Stimulated activated naive B cell treated with anti-CD40 and anti-IgM and Interleukin-4, amounts not matched to agents 10 μg/mL and 1 μg/mL and 100 μg/mL, for 72 hours (primary cell): ENCODE results near the gene SPTA1.

Experiments used
- ATAC-seq, 2 donors: fragments of 150-1000 bp; cut with Tn5 transposase; replicated peaks; 2 replicates each; pipeline ENCODE4 v1.10.0; 2021; ENCODE audit warnings: moderate library complexity in 1 of 2
- DNase-seq: peaks from one replicate; pipeline ENCODE4 v3.0.0; 2021
- H3K27ac Mint-ChIP-seq: one replicate; pipeline ENCODE4 v1.8.0; 2022; ENCODE audit warnings: mild to moderate bottlenecking, mixed read lengths
- H3K27me3 Mint-ChIP-seq, 2 donors: one replicate each; pipeline ENCODE4 v1.8.0; 2022; ENCODE audit warnings: mixed read lengths in 2 of 2
- H3K36me3 Mint-ChIP-seq, 2 donors: one replicate each; pipeline ENCODE4 v1.8.0; 2022; ENCODE audit warnings: mixed read lengths in 2 of 2, mild to moderate bottlenecking in 1 of 2
- H3K4me1 Mint-ChIP-seq, 2 donors: one replicate each; pipeline ENCODE4 v1.8.0; 2022; ENCODE audit warnings: mixed read lengths in 2 of 2, mild to moderate bottlenecking in 1 of 2
- H3K4me3 Mint-ChIP-seq, 2 donors: one replicate each; pipeline ENCODE4 v1.8.0; 2022; ENCODE audit warnings: mild to moderate bottlenecking in 2 of 2, mixed read lengths in 2 of 2, moderate library complexity in 1 of 2
- H3K9me3 Mint-ChIP-seq, 2 donors: one replicate each; pipeline ENCODE4 v1.8.0; 2022; ENCODE audit warnings: mixed read lengths in 2 of 2, mild to moderate bottlenecking in 1 of 2

Gene SPTA1

GRCh38 chr1:158654571-158654970 lies 31.9 kb downstream of the SPTA1 start:
- H3K9me3 Mint-ChIP-seq, result peaks cover 3 to 8% of the 10 kb centered on the region in 2 donors
- DNase-seq (no peak), ATAC-seq (peak; percentile 23 to 45)
- no peaks in the 10 kb centered on the region for H3K27me3 Mint-ChIP-seq
- peak overlapping the region in 1 of 2 donors; percentile 41 for H3K4me3 Mint-ChIP-seq
- no peaks in the 10 kb centered on the region for H3K36me3 Mint-ChIP-seq
- H3K4me1 Mint-ChIP-seq, result peaks cover 14 to 34% of the 10 kb centered on the region in 2 donors
- no peak overlapping the region for H3K27ac Mint-ChIP-seq

GRCh38 chr1:158654086-158654485 lies 32.4 kb downstream of the SPTA1 start:
- peaks cover 14 to 36% of the 10 kb centered on the region in 2 donors for H3K4me1 Mint-ChIP-seq
- DNase-seq (no peak), ATAC-seq (no peak)
- H3K36me3 Mint-ChIP-seq, result no peaks in the 10 kb centered on the region
- H3K4me3 Mint-ChIP-seq, result no peak overlapping the region
- H3K27ac Mint-ChIP-seq, result no peak overlapping the region
- H3K27me3 Mint-ChIP-seq, result no peaks in the 10 kb centered on the region
- H3K9me3 Mint-ChIP-seq, result peaks cover 3 to 8% of the 10 kb centered on the region in 2 donors

- H3K9me3 Mint-ChIP-seq, result no peaks in the 10 kb centered on the region
- peaks cover 20 to 40% of the 10 kb centered on the region in 2 donors for H3K4me1 Mint-ChIP-seq
- H3K27me3 Mint-ChIP-seq, result no peaks in the 10 kb centered on the region
- H3K36me3 Mint-ChIP-seq, result no peaks in the 10 kb centered on the region
- H3K27ac Mint-ChIP-seq, result no peak overlapping the region
- DNase-seq, result no peak
- no peak for ATAC-seq
- no peak overlapping the region for H3K4me3 Mint-ChIP-seq
Measured at GRCh38 chr1:158652721-158653334, 33.7 kb downstream of the SPTA1 start.

GRCh38 chr1:158649052-158649451 lies 37.5 kb downstream of the SPTA1 start:
- Mint-ChIP-seq H3K27me3 (no peaks in the 10 kb centered on the region), H3K9me3 (no peaks in the 10 kb centered on the region), H3K4me3 (no peak overlapping the region), H3K36me3 (no peaks in the 10 kb centered on the region), H3K27ac (no peak overlapping the region), H3K4me1 (peaks cover 22 to 46% of the 10 kb centered on the region in 2 donors)
- no peak for ATAC-seq
- DNase-seq, result no peak

GRCh38 chr1:158646465-158646864 lies 40.0 kb downstream of the SPTA1 start:
- peak overlapping the region in 1 of 2 donors; percentile 7 for H3K4me3 Mint-ChIP-seq
- no peak overlapping the region for H3K27ac Mint-ChIP-seq
- ATAC-seq, result no peak

GRCh38 chr1:158644449-158644848 lies 42.1 kb downstream of the SPTA1 start:
- Mint-ChIP-seq H3K27me3 (no peaks in the 10 kb centered on the region), H3K36me3 (no peaks in the 10 kb centered on the region), H3K27ac (no peak overlapping the region), H3K4me3 (no peak overlapping the region), H3K9me3 (no peaks in the 10 kb centered on the region), H3K4me1 (peaks cover 18 to 30% of the 10 kb centered on the region in 2 donors)
- DNase-seq (no peak), ATAC-seq (no peak)

More at GRCh38 chr1:158646465-158646864, 40.0 kb downstream of the SPTA1 start:
- no peaks in the 10 kb centered on the region for H3K9me3 Mint-ChIP-seq
- H3K4me1 Mint-ChIP-seq, result peaks cover 18 to 30% of the 10 kb centered on the region in 2 donors
- no peak for DNase-seq
- H3K27me3 Mint-ChIP-seq, result no peaks in the 10 kb centered on the region
- H3K36me3 Mint-ChIP-seq, result no peaks in the 10 kb centered on the region

GRCh38 chr1:158638904-158639303 lies 47.6 kb downstream of the SPTA1 start:
- ATAC-seq (no peak), DNase-seq (no peak)
- Mint-ChIP-seq H3K4me1 (no peaks in the 10 kb centered on the region), H3K4me3 (no peak overlapping the region), H3K9me3 (no peaks in the 10 kb centered on the region), H3K27ac (no peak overlapping the region), H3K36me3 (no peaks in the 10 kb centered on the region), H3K27me3 (no peaks in the 10 kb centered on the region)

GRCh38 chr1:158638146-158638545 lies 48.4 kb downstream of the SPTA1 start:
- Mint-ChIP-seq H3K9me3 (no peaks in the 10 kb centered on the region), H3K27ac (no peak overlapping the region), H3K4me1 (no peaks in the 10 kb centered on the region), H3K27me3 (no peaks in the 10 kb centered on the region), H3K4me3 (no peak overlapping the region), H3K36me3 (no peaks in the 10 kb centered on the region)
- DNase-seq (no peak), ATAC-seq (no peak)

- H3K36me3 Mint-ChIP-seq, result no peaks in the 10 kb centered on the region
Measured at GRCh38 chr1:158613764-158614163, 72.8 kb downstream of the SPTA1 start.

GRCh38 chr1:158611916-158612315 lies 74.6 kb downstream of the SPTA1 start:
- ATAC-seq (no peak), DNase-seq (no peak)
- Mint-ChIP-seq H3K4me1 (peaks cover 0 to 2% of the 10 kb centered on the region in 2 donors), H3K9me3 (no peaks in the 10 kb centered on the region), H3K27me3 (no peaks in the 10 kb centered on the region), H3K27ac (no peak overlapping the region), H3K36me3 (no peaks in the 10 kb centered on the region), H3K4me3 (no peak overlapping the region)

More at GRCh38 chr1:158613764-158614163, 72.8 kb downstream of the SPTA1 start:
- no peak for DNase-seq
- no peak overlapping the region for H3K4me3 Mint-ChIP-seq
- H3K9me3 Mint-ChIP-seq, result no peaks in the 10 kb centered on the region
- H3K27me3 Mint-ChIP-seq, result no peaks in the 10 kb centered on the region
- H3K4me1 Mint-ChIP-seq, result peaks cover 0 to 2% of the 10 kb centered on the region in 2 donors
- no peak for ATAC-seq
- H3K27ac Mint-ChIP-seq, result no peak overlapping the region

GRCh38 chr1:158607296-158607695 lies 79.2 kb downstream of the SPTA1 start:
- Mint-ChIP-seq H3K4me3 (no peak overlapping the region), H3K27me3 (no peaks in the 10 kb centered on the region), H3K36me3 (no peaks in the 10 kb centered on the region), H3K9me3 (no peaks in the 10 kb centered on the region), H3K4me1 (peaks cover 0 to 2% of the 10 kb centered on the region in 2 donors), H3K27ac (no peak overlapping the region)
- DNase-seq (no peak), ATAC-seq (no peak)

- no peaks in the 10 kb centered on the region for H3K4me1 Mint-ChIP-seq
- ATAC-seq, result no peak
- DNase-seq, result no peak
- H3K27me3 Mint-ChIP-seq, result peaks cover 0 to under 1% of the 10 kb centered on the region in 2 donors
- no peak within 1 kb of the TSS for H3K27ac Mint-ChIP-seq
- H3K9me3 Mint-ChIP-seq, result no peaks in the 10 kb centered on the region
- no peak within 1 kb of the TSS for H3K4me3 Mint-ChIP-seq
- H3K36me3 Mint-ChIP-seq, result no peaks in the 10 kb centered on the region
Measured at GRCh38 chr1:158604968-158605367, 81.5 kb downstream of the SPTA1 start, which contains the start of gene OR10Z1. Gene OR10Z1 (plus strand): TSS chr1:158605268. CDS start chr1:158606439, 1,171 bp downstream.

- DNase-seq, result no peak
Measured at GRCh38 chr1:158600735-158601134, 85.8 kb downstream of the SPTA1 start.

GRCh38 chr1:158586942-158587341 lies 99.6 kb downstream of the SPTA1 start:
- Mint-ChIP-seq H3K4me1 (no peaks in the 10 kb centered on the region), H3K27ac (no peak overlapping the region), H3K27me3 (peaks cover 5 to 15% of the 10 kb centered on the region in 2 donors), H3K9me3 (peaks cover 9 to 13% of the 10 kb centered on the region in 2 donors), H3K4me3 (no peak overlapping the region), H3K36me3 (peaks cover 0 to 8% of the 10 kb centered on the region in 2 donors)
- no peak for DNase-seq
- ATAC-seq, result no peak

More at GRCh38 chr1:158600735-158601134, 85.8 kb downstream of the SPTA1 start:
- Mint-ChIP-seq H3K36me3 (peaks cover 6 to 15% of the 10 kb centered on the region in 2 donors), H3K9me3 (peaks cover 14 to 18% of the 10 kb centered on the region in 2 donors), H3K4me1 (no peaks in the 10 kb centered on the region), H3K27ac (no peak overlapping the region), H3K4me3 (no peak overlapping the region), H3K27me3 (peaks cover 12% of the 10 kb centered on the region in 2 donors)
- ATAC-seq, result no peak

GRCh38 chr1:158583962-158584361 lies 102.6 kb downstream of the SPTA1 start:
- no peaks in the 10 kb centered on the region for H3K4me1 Mint-ChIP-seq
- peaks cover 7 to 9% of the 10 kb centered on the region in 2 donors for H3K9me3 Mint-ChIP-seq
- H3K27ac Mint-ChIP-seq, result no peak overlapping the region
- no peak overlapping the region for H3K4me3 Mint-ChIP-seq
- H3K27me3 Mint-ChIP-seq, result peaks cover 5 to 20% of the 10 kb centered on the region in 2 donors
- ATAC-seq (no peak), DNase-seq (no peak)
- H3K36me3 Mint-ChIP-seq, result peaks cover 0 to 6% of the 10 kb centered on the region in 2 donors
